A172 (cell line): ENCODE results near the gene PALLD. TPM values are rescaled to one million over a fixed set of nuclear protein-coding genes. Genes with fewer than 3 reads are reported as not detected.
"Not testable (repeated sequence)": the region's sequence is repeated elsewhere in the genome, so short reads cannot be mapped to it uniquely, and the experiment has no call there.

Experiments used
- DNase-seq: peaks from one replicate; pipeline ENCODE4 v3.0.0-alpha.2; 2015; ENCODE audit warnings: low spot score
- total RNA-seq: library from RNA; depleted of rRNA; stranded (reverse); fragments of >200 nt; shearing (Covaris generic); gene quantifications from 2 replicates; pipeline ENCODE4 v1.2.3, GENCODE V29; 2014

Gene PALLD
- total RNA-seq, 1 experiment from 2014 or later = 17.9 TPM

DNA sequence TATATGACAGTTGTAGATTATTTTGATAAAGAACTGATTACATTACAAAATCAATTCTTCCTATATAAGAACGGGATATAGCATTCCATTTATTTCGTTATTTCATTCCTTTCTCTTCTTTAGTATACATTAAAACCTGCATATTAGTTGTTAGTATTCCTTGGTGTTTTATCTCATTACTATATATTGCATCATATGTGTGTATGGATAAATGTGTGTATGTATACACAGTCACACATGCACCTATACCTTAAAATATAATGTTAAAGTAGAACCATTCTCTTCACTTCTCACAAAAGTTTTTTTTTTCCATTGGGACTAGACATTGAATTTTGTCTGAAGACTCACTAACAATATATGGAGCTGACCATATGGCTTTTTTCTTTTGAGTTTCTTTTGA is 5.3 kb upstream of the PALLD start:
- no peak for DNase-seq

- DNase-seq = no peak
These were observed 1.4 kb downstream of the PALLD start for GRCh38 chr4:168498251-168498650.

DNA sequence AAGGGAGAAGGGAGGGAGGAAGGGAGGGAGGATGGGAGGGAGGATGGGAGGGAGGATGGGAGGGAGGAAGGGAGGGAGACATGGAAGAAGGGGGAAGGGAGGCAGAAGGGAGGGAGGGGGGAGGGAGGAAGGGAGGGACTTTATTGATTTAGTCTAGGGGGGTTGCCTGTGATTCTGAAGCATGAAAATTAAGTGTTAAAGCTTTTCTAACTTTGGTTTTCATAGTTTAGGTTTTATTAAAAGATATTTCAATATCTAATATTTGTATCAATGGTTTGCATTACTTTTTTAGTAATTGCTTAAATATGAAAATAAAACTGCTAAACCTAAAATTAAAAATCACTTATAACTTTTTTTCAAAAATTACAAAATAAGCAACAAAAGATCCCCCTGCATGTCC is 2.4 kb downstream of the PALLD start:
- no peak for DNase-seq

GRCh38 chr4:168501407-168501806 is 4.6 kb downstream of the PALLD start:
- no peak for DNase-seq

DNA sequence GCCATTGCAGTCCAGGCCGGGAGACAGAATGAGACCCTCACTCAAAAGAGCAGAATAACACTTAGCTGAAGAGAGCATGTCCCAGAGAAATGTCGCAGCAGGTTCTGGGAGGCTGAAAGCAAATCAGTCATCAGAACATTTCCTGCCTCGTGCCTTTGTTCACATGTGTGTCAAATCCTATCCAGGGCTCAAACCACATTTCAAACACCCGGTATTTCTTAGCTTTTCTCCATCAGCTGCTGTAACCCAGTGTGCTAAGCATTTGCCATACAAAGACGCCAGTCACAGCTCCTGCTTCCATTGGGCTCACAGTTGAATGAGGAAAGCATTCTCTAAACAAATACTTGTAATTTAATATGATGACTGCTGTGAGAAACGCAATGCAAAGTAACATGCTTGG is 6.0 kb downstream of the PALLD start:
- DNase-seq = no peak

DNA sequence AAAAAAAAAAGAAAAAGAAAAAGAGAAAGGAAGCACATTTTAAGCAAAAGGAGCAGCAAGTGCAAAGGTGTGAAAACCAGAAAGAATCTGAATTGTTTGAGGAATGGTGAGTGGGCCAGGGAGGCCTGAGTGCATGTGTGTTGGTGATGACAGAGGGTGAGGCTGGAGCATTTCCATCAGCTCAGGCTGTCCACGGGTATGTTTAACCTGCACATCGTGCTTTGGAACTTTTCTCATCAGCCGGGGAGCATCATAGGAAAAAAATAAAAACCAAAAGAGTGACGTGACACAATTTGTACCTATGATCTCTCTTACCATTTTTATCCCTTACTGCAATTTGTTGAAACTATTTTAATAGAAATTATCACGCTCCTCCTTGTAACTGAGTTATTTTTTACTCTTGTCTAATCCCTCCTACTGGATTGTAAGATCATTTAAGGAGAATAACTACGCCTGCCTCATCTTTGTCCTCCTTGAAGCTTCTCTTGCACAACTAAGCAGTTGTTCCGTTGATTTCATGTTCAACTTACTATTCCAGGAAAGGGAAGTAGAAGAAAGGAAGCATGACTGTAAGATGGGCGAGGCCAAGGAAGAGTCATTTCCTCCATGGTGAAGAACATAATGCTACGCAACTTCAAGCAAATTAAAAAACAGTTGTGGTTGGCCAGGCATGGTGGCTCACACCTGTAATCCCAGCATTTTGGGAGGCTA is 7.0 kb downstream of the PALLD start:
- no peak for DNase-seq

GRCh38 chr4:168504526-168504925 is 7.7 kb downstream of the PALLD start:
- no peak for DNase-seq

- no peak for DNase-seq
These were observed 9.2 kb downstream of the PALLD start for GRCh38 chr4:168506014-168506413.

GRCh38 chr4:168507178-168507815 is 10.4 kb downstream of the PALLD start:
- no peak for DNase-seq

- no peak for DNase-seq
These were observed 11.8 kb downstream of the PALLD start for GRCh38 chr4:168508683-168509082.

DNA sequence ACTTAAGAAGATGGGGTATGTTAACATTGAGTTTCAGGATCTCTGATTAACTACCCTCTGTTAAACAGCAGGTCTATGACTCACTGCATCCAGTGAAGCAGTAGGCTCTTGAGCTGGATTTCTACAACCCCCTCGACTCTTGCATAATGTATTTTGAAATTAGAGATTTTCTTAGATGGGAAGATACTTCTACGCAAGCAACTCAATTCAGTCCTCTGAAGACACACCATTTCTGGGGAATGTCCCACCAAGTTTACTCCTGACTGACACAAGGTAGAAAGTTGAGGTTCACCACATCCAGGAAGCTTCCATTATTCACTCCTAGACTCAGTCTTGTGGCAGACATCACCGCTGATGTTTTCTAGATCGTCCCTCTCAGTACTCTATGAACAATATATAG is 12.9 kb downstream of the PALLD start:
- no peak for DNase-seq

GRCh38 chr4:168511780-168512489 is 15.1 kb downstream of the PALLD start:
- DNase-seq = no peak

- not testable (repeated sequence) for DNase-seq
These were observed 17.0 kb downstream of the PALLD start for GRCh38 chr4:168513826-168514225.

GRCh38 chr4:168514249-168514852 is 17.5 kb downstream of the PALLD start:
- DNase-seq = peak; percentile 34

DNA sequence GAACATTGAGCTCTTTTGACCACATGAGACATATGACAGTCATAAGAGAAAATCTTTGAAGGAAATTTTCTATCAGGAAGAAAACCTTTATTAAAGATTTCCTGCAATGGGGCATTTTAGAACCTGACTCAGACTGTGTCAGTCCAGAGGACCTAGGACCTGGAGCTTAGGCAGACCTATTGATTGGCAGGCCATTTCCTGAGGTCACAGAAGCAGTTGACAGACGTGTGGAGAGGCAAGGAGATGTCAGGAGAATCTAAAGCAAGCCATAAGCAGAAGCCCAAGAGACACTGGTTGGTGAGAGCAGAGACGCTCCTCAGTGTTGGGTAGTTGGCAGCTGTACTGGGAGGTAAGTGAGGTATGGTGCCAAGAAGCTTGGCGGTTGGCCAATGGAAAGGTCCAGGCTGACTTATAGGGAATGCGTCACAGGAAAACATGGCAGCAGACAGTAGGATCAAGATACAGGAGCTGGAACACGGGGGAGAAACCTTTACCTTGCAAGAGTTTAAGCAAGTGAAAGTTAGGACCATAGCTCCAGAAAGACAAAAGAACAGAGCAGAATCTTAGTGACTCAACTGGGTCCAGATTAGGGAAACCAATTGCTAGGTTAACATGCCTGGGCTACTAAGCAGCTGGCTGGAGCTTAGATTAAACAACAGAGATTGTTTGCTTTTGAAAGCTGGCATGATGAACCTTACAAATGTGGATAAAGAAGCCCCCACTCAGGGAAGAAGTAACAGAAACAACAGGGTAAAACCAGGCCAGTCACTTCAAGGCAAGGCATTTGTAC is 18.6 kb downstream of the PALLD start:
- DNase-seq = no peak

- DNase-seq = no peak
These were observed 20.0 kb downstream of the PALLD start for GRCh38 chr4:168516841-168517240.

DNA sequence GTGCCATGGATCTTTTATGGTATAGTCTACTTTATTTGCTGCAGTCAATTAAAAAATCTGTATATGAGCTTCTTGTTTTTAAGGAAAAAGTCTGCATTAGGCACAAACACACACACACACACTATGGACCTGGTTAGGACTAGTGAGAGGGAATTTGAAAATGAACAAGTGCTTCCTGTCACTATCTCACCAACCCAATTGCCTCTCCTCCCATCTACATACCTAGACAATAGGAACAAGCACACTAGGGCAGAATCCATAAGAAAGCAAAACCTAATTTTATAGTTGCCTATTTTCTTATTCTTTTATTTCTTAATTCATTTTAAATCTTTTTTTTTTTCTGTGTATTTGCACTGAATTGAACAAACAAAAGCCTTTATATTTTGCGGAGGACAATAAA is 22.7 kb downstream of the PALLD start:
- DNase-seq = no peak

- DNase-seq = no peak
These were observed 24.9 kb downstream of the PALLD start for GRCh38 chr4:168521721-168522120.

DNA sequence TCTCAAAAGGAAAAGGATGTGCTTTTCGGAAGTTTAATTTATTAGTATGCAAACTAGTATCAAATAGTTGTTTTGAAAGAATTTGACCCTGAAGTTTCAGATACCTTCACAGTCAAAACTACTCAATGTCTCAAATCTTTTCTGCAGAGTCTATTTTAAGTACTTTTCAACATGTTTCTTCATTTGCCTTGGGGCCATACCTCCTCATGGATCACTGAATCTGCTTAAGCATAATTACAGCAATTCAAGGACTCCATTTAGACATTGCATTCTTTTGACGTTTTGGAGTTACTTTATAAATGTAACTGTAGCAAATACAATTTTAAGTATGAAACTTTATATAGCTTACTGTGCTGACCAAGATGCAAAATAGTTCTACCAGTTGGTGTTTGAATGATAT is 25.5 kb downstream of the PALLD start:
- no peak for DNase-seq

DNA sequence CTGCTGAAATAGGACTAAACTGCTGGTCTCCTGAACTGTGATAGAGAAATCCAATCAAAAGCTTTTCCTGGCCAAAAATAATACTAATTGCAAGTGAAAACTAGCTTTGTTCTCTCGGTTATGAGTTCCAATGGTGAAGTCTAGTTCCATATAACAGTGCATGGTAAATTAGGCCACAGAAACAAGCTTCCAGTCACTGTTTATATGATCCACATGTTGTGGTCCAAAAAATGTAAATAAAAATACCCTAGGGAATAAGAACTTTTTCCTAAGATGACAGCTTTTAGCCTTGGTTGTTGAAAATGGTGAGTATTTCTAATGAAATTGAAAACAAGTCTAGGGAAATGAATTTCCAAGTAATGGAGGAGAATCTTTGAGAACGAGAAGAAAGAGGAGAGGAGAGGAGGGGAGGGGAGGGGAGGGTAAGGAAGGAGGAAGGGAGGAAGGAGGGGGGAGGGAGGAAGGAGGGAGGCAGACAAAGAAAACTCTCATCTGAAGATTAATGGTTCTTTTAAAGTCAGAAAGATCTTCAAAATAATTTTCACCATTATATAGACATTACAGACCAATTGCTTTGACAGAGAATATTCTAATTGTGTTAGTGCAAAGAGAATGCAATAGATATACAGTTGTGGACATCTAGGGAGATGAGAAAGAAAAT is 26.1 kb downstream of the PALLD start:
- DNase-seq = no peak

DNA sequence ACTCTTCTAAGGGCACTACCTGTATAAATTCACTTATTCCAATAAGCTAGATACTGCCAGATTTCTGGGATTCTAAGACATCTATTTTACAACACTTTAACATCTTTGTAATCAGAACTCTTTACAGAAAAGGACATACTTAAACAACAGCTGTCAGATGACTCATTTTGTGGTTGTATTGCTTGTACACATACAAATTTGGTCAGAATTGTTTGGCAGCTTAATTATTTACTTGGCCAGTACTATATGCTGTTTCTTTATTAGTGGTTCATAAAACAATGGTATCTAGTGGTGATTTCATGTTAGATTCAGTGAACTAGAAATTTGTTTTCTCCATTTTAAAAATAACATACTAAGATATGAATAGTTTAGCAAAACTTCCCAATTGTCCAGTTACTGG is 27.2 kb downstream of the PALLD start:
- DNase-seq = peak; percentile 66
